Keratinocyte (primary cell): ENCODE results near the gene TTC9B.

Experiments used
- CTCF ChIP-seq, 3 experiments: IDR thresholded peaks in 1 of 3; conservative IDR thresholded peaks in 1 of 3; optimal IDR thresholded peaks in 1 of 3; 2 replicates in 2 of 3; 3 replicates in 1 of 3; pipeline versions ENCODE3 to v1.5.1; 2011; ENCODE audit warnings: low read length in 3 of 3, mild to moderate bottlenecking in 3 of 3, moderate library complexity in 2 of 3, control low read depth in 1 of 3, inconsistent platforms in 1 of 3; ENCODE audit not compliant: insufficient read depth in 2 of 3; ENCODE audit errors: extremely low read depth in 1 of 3
- EZH2 ChIP-seq: IDR thresholded peaks from one replicate; pipeline ENCODE4 v1.6.1; 2012; ENCODE audit warnings: inconsistent platforms, mild to moderate bottlenecking, low read length, moderate library complexity

- TF ChIP-seq CTCF (optimal IDR thresholded peaks at IDR 0.05 in 1 of 3, IDR thresholded peaks at IDR 0.05 in 1 of 3, conservative IDR thresholded peaks at IDR 0.05 in 1 of 3; ENCODE audit: extremely low read depth in 1 of 3, insufficient read depth in 2 of 3, low read length in 3 of 3) (no peak), EZH2 (no peak)
Observed at GRCh38 chr19:40178756-40179155, 39.4 kb downstream of the TTC9B start.
